GM12878 (cell line): ENCODE data around the gene NUDT3. TPM values are rescaled to one million over a fixed set of nuclear protein-coding genes. Genes with fewer than 3 reads are reported as not detected.

Experiments
- ATAC-seq: fragments of 200-7000 bp; cut with Tn5 transposase; 3 replicates; pipeline ENCODE4 v1.9.1; 2020; ENCODE audit warnings: mild to moderate bottlenecking, moderate library complexity
- BruUV-seq: library from RNA; stranded (reverse); fragments of 400-500 nt; replicated peaks from 2 replicates; lab custom pipeline; 2021; lab: Mats Ljungman, UMichigan
- CTCF ChIA-PET: fragments of 300-600 bp; sonication (Branson Sonifier 250); formaldehyde crosslinking; extraction: SDS; loops from one replicate; lab custom pipeline; 2021; ENCODE audit warnings: inconsistent platforms; lab: Yijun Ruan, JAX
- POLR2A ChIA-PET: fragments of 350-600 bp; formaldehyde crosslinking; extraction: SDS; loops from one replicate; lab custom pipeline; 2021; ENCODE audit warnings: inconsistent platforms; lab: Charles Lee
- RAD21 ChIA-PET: fragments of 300-600 bp; sonication (Branson Sonifier 250); formaldehyde crosslinking; loops from one replicate; lab custom pipeline; 2023; ENCODE audit warnings: antibody characterized with exemption; ENCODE audit not compliant: unreplicated experiment; lab: Charles Lee
- SMC1A ChIA-PET: fragments of 300-600 bp; sonication (Branson Sonifier 250); formaldehyde crosslinking; loops from one replicate; lab custom pipeline; 2023; ENCODE audit not compliant: unreplicated experiment, uncharacterized antibody; lab: Charles Lee
- DNase-seq: peaks from one replicate; pipeline ENCODE4 v3.0.0-alpha.2; 2011; ENCODE audit warnings: low read depth, low spot score
- FAIRE-seq: peaks from 3 replicates; lab custom pipeline; 2011; peaks lifted over from hg19 to GRCh38; lab: Jason Lieb, UNC
- H2AFZ ChIP-seq: 2 replicates; pipeline ENCODE4 v1.6.0; 2011; ENCODE audit warnings: low read depth, low read length, control low read depth; ENCODE audit not compliant: control insufficient read depth
- H3K27ac ChIP-seq: 2 replicates; pipeline ENCODE4 v1.5.1; 2011; ENCODE audit warnings: control low read depth; ENCODE audit not compliant: control insufficient read depth, insufficient read depth
- H3K27me3 ChIP-seq, 2 experiments: replicated peaks in 1 of 2; 2 replicates each; pipeline versions ENCODE4 v1.6.0 to v1.6.1; 2011; ENCODE audit warnings: low read length in 1 of 2; ENCODE audit not compliant: control insufficient read depth in 2 of 2, insufficient read depth in 2 of 2
- H3K36me3 ChIP-seq, 2 experiments: 2 replicates each; pipeline ENCODE4 v1.5.1; 2011; ENCODE audit warnings: low read length in 1 of 2; ENCODE audit not compliant: control insufficient read depth in 2 of 2, insufficient read depth in 2 of 2
- H3K4me1 ChIP-seq: 2 replicates; pipeline ENCODE4 v1.6.1; 2011; ENCODE audit warnings: mild to moderate bottlenecking, low read length, moderate library complexity, mixed read lengths; ENCODE audit not compliant: control insufficient read depth, insufficient read depth
- H3K4me2 ChIP-seq: 2 replicates; pipeline ENCODE4 v1.6.0; 2011; ENCODE audit warnings: control low read depth; ENCODE audit not compliant: control insufficient read depth, insufficient read depth
- H3K4me3 ChIP-seq: fragments of 200-600 bp; sonication (generic); 2 replicates; pipeline ENCODE4 v1.5.1; 2016
- H3K79me2 ChIP-seq: 2 replicates; pipeline ENCODE4 v1.6.0; 2011; ENCODE audit warnings: low read length; ENCODE audit not compliant: control insufficient read depth, insufficient read depth
- H3K9ac ChIP-seq: 2 replicates; pipeline ENCODE4 v1.8.0; 2011; ENCODE audit warnings: low read length, control low read depth, mixed read lengths; ENCODE audit not compliant: control insufficient read depth, insufficient read depth
- H3K9me3 ChIP-seq: replicated peaks from 3 replicates; pipeline ENCODE4 v1.5.1; 2011; ENCODE audit warnings: mild to moderate bottlenecking, low read length; ENCODE audit not compliant: control insufficient read depth, insufficient read depth
- H4K20me1 ChIP-seq: 2 replicates; pipeline ENCODE4 v1.6.0; 2011; ENCODE audit not compliant: control insufficient read depth, insufficient read depth
- IRF5 ChIP-seq: fragments of 450-650 bp; IDR thresholded peaks from 2 replicates; pipeline ENCODE4 v1.6.1; 2017; ENCODE audit warnings: borderline replicate concordance
- NR2F1 ChIP-seq: fragments of 450-650 bp; conservative IDR thresholded peaks from 2 replicates; pipeline ENCODE4 v1.6.1; 2017; ENCODE audit warnings: mild to moderate bottlenecking
- PAX8 ChIP-seq: fragments of 450-650 bp; IDR thresholded peaks from 2 replicates; pipeline ENCODE4 v1.6.1; 2017; ENCODE audit warnings: mild to moderate bottlenecking, moderate library complexity
- RFX5 ChIP-seq: IDR thresholded peaks from 2 replicates; pipeline ENCODE4 v1.6.1; 2011; ENCODE audit warnings: low read depth, low read length, improper control_type of control experiment
- ZBTB11 ChIP-seq: fragments of 450-650 bp; formaldehyde crosslinking; IDR thresholded peaks from 2 replicates; pipeline ENCODE4 v1.5.0; 2022; ENCODE audit warnings: mild to moderate bottlenecking, missing genetic modification characterization
- ZBTB40 ChIP-seq: fragments of 450-650 bp; IDR thresholded peaks from 2 replicates; pipeline ENCODE4 v1.6.1; 2016; ENCODE audit warnings: mild to moderate bottlenecking, moderate library complexity, borderline replicate concordance
- WGBS: methylation state at CpG from one replicate; pipeline ENCODE4 v1.1.6; 2016; ENCODE audit warnings: low lambda C conversion rate; ENCODE audit not compliant: insufficient replicate concordance, insufficient coverage; ENCODE audit errors: missing lambda C conversion rate; 5-methylcytosine and 5-hydroxymethylcytosine counted together
- in situ Hi-C: fragments of 300-500 bp; cut with MboI; formaldehyde crosslinking; loops from 9 replicates; pipeline ENCODE4 v1.14.3; 2018; ENCODE audit warnings: mixed read lengths
- intact Hi-C: fragments of 100-400 bp; cut with micrococcal nuclease; formaldehyde crosslinking; loops from one replicate; pipeline ENCODE4 v1.14.2; 2022; ENCODE audit not compliant: unreplicated experiment
- polyA plus RNA-seq, 11 experiments: library from polyadenylated mRNA; depleted of rRNA in 4 of 11; unstranded in 6 of 11; stranded (reverse) in 5 of 11; fragments of >200 nt; fragmentation: Nextera tagmentation in 4 of 11; fragmentation: Illumina TruSeq in 1 of 11; extraction: Ambion mirVana in 4 of 11; extraction: Trizol in 1 of 11; gene quantifications; 1 replicate in 1 of 11; 2 replicates in 10 of 11; pipeline versions ENCODE4 v1.2.1 to v1.2.3, GENCODE V29; 2011 to 2016; ENCODE audit warnings: inconsistent platforms in 2 of 11, missing spikeins in 2 of 11, low read depth in 1 of 11
- total RNA-seq, 4 experiments: library from RNA; depleted of rRNA in 3 of 4; stranded (reverse); fragments of >200 nt in 3 of 4; fragmentation: Illumina TruSeq in 1 of 4; extraction: Trizol in 1 of 4; gene quantifications; 2 replicates each; pipeline versions ENCODE4 v1.2.1 to v1.2.3, GENCODE V29; 2013 to 2021

NUDT3 gene
- total and polyA plus RNA-seq, 10 of the 15 experiments (the other 5 are each of a cell fraction or from before 2014, with no cell fraction given) = 2.4 to 32.3 (median 25.5) TPM

- 0 out of 2 replicates have a peak overlapping the region, but pooled peaks have one; percentile 9 for H2AFZ ChIP-seq
- intact Hi-C loops (no loop called here), in situ Hi-C loops (no loop called here)
- H3K36me3 ChIP-seq = no peaks in the 10 kb centered on the region
- H3K4me2 ChIP-seq = peak overlapping the region; percentile 44
- POLR2A ChIA-PET = interaction anchor here (0.6 to 2.3 kb wide), 7 partner anchors 8 to 208 kb away, joined by 3 to 8 read pairs (median 4); no protein-coding TSS in a partner anchor
- DNase-seq (no peak), FAIRE-seq (no peak), ATAC-seq (peak; percentile 12; the same call in 1 of the 3 replicates)
- CTCF ChIA-PET = interaction anchor here (0.5 to 3.9 kb wide), 11 partner anchors 7 to 1716 kb away, joined by 3 to 16 read pairs (median 3); no protein-coding TSS in a partner anchor
- SMC1A ChIA-PET = interaction anchor here (0.9 to 4.3 kb wide), 14 partner anchors 8 to 95 kb away, joined by 3 to 26 read pairs (median 5); no protein-coding TSS in a partner anchor
- H3K79me2 ChIP-seq = peaks cover 40% of the 10 kb centered on the region
- WGBS = 49% methylated on average over 4 of the region's 4 CpGs
- H3K9me3 ChIP-seq = no peaks in the 10 kb centered on the region; the same call in 2 of the 3 replicates
- BruUV-seq = no TSS peak
- no peak overlapping the region for H3K4me3 ChIP-seq
- no peaks in the 10 kb centered on the region for H3K27me3 ChIP-seq
- peaks cover 43% of the 10 kb centered on the region for H3K4me1 ChIP-seq
- H4K20me1 ChIP-seq = no peaks in the 10 kb centered on the region
- H3K27ac ChIP-seq = peak overlapping the region; percentile 84
- peak overlapping the region; percentile 11; the same call in 1 of the 2 replicates for H3K9ac ChIP-seq
- RAD21 ChIA-PET = interaction anchor here (0.9 to 4.4 kb wide), 9 partner anchors 8 to 73 kb away, joined by 4 to 23 read pairs (median 5); partner anchors contain the start of genes NUDT3 and SMIM29
- TF ChIP-seq PAX8 (no peak), IRF5 (no peak), NR2F1 (no peak), ZBTB11 (no peak), ZBTB40 (0 out of 2 replicates have a peak, but pooled peaks have one; percentile 52), RFX5 (no peak)
Measured at GRCh38 chr6:34318499-34319470, 73.7 kb downstream of the NUDT3 start.
